NCI-H128 (cell line): ENCODE results near the gene ZNF722.
"Not testable (repeated sequence)": the region's sequence is repeated elsewhere in the genome, so short reads cannot be mapped to it uniquely, and the experiment has no call there.

Source experiments
- DNase-seq: peaks from one replicate; lab custom pipeline; 2025; ENCODE audit not compliant: unreplicated experiment; lab: John Stamatoyannopoulos, UW

The ZNF722 gene

DNA sequence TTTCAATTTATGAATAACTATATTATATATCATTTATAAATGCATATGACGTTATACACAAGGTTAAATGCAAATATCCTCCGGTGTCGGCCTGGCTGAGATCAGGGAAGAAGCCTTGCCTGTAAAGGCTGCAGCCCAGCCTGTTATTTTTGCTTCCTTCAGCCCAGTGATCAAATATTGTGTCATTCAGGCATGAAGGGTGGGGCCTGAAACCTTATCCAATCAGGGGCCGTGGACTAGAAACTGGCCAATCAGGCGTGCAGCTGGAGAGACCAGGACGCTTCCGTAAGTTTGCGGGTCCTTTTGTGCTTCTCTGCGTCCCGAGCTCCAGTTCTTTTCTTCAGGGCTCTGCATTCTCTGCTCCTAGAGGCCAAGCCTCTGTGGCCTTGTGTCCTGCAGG is at the start of gene ZNF722:
Gene ZNF722, plus strand, starts transcription at position 301 of the 400 bp plus-strand sequence. CDS start 113 bp downstream, outside the sequence.
- no peak for DNase-seq

DNA sequence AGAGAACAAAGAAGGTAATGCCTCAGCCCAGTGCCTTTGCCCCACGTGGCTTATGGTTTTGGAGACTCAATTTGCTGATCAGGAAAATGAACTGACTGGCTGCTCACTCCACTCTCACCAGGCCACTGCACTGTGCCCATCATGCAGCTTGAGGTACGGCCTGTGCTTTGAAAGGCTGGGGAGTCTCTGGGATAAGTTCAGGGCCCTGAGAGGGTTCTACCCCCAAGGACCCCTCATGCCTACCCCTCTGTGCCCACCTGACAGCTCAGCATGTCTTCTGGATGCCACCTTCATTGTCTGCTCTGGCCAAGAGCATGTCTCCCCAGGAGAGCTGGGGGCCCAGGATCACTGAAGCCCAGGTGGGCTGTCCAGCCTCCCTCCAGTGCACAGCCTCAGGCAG is 45.5 kb upstream of the ZNF722 start:
- DNase-seq, result no peak

DNA sequence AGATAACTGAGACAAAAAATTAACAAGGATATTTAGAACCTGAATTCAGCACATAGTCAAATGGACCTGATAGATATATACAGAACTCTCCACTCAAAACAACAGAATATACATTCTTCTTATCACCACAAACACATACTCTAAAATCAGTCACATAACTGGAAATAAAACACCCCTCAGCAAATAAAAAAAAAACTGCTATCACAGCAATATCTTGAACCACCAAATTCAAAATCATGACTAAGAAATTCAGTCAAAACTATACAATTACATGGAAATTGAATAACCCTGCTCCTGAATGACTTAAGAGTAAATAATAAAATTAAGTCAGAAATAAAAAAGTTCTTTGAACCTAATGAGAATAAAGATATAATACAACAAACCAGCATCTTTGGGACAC is 30.0 kb upstream of the ZNF722 start:
- DNase-seq, result no peak

DNA sequence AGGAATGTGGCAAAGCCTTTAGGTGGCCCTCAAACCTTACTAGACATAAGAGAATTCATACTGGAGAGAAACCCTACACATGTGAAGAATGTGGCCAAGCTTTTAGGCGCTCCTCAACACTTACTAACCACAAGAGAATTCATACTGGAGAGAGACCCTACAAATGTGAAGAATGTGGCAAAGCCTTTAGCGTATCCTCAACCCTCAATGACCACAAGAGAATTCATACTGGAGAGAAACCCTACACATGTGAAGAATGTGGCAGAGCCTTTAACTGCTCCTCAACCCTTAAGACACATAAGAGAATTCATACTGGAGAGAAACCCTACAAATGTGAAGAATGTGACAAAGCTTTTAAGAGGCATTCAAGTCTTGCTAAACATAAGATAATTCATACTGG is 16.8 kb downstream of the ZNF722 start:
- not testable (repeated sequence) for DNase-seq

DNA sequence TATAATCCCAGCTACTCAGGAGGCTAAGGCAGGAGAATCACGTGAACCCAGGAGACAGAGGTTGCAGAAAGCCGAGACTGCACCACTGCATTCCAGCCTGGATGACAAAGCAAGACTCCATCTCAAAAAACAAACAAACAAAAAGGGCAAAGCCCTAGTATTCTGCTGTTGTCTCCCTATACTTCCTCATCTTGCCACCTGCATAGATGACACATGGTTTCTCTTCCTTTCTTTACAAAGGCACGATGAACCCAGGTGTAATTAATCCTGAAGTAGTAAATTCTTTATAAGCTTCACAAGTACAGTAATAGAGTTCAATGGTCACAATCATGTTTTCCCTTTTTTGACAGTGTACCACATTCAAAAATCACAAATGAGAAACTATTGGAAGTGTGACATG is 36.7 kb downstream of the ZNF722 start:
- no peak for DNase-seq

DNA sequence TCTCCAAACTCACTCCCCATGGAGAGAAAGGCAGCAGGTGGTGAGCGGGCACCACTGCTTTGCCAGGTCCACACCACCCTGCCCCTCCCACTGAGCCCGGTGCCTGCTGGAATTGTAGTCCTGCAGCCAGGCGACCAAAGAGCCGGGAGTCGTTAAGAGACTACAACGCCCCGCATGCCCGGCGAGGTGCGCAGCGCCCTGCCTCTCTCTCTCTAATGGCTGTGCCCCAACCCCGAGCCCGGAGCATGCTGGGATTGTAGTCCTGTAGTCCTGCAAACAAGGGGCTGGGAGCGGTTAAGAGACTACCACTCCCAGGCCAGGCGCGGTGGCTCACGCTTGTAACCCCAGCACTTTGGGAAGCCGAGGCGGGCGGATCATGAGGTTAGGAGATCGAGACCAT is 38.4 kb downstream of the ZNF722 start:
- no peak for DNase-seq

DNA sequence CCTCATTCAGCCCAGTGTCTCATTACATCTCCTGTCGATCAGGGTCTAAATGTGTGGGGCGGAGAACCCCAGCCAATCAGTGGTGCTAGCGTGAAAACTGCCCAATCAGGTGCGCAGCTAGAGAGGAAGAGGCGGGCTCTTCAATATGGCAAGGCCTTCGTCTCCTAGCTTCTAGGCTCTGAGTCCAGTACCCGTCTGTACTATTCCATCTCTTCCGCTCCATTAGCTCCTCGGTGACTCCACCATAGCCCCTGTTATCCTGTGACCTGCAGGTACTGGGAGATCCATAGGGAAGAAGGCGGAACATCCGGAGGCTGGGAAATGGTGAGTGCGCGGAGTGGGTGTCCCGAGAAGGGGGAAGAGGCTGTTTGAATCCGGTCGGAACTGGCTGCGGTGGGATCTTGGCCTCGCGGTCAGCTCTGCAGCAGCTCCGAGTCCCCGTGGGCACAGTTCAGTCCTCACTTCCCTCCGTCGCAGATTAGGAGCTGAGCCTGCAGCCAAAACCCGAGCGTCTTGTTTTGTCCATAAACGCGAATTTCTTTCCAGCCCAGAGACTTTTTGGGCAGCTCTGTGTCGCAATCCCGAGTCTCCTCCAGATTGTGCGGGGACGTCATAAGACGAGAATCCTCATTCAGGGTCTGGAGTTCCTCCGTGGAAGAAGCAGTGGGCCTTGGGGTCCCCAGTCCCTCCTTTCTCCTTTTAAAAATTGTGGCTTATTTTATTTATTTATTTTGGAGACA is 46.8 kb downstream of the ZNF722 start, which contains the start of gene ZNF727:
Gene ZNF727, plus strand, starts transcription at position 134 of the 740 bp plus-strand sequence. Its CDS starts 188 bp downstream, at position 322.
- no peak for DNase-seq

DNA sequence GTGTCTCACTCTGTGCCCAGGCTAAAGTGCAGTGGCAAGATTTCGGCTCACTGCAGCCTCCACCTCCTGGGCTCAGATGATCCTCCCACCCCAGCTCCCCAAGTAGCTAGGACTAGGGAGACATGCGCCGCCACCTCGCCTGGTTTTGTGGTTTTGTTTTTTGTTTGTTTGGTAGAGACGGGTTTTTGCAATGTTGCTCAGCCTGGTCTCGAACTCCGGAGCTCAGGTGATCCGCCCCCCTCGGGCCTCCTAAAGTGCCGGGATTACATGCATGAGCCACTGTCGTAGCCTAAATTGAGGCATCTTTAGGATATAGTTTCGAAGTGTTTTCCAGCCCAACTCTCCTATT is 47.4 kb downstream of the ZNF722 start:
- no peak for DNase-seq
